HG03025 (cell line): ENCODE data around the gene TNPO2.
"Not testable (repeated sequence)": the region's sequence is repeated elsewhere in the genome, so short reads cannot be mapped to it uniquely, and the experiment has no call there.

Experiments
- ATAC-seq: cut with Tn5 transposase; IDR thresholded peaks from one replicate; pipeline ENCODE4 v1.9.1; 2021; ENCODE audit warnings: mild to moderate bottlenecking, moderate library complexity; ENCODE audit not compliant: unreplicated experiment, low FRiP score

Gene TNPO2

GRCh38 chr19:12680034-12680433 lies 43.7 kb downstream of the TNPO2 start:
- ATAC-seq: no peak

- not testable (repeated sequence) for ATAC-seq
Measured at GRCh38 chr19:12678039-12678438, 45.7 kb downstream of the TNPO2 start.

- ATAC-seq: no peak
Measured at GRCh38 chr19:12676928-12677327, 46.8 kb downstream of the TNPO2 start.

- ATAC-seq: no peak
Measured at GRCh38 chr19:12676384-12676792, 47.3 kb downstream of the TNPO2 start.

- no peak for ATAC-seq
Measured at GRCh38 chr19:12675940-12676339, 47.8 kb downstream of the TNPO2 start.

- no peak for ATAC-seq
Measured at GRCh38 chr19:12675399-12675798, 48.3 kb downstream of the TNPO2 start.

- no peak for ATAC-seq
Measured at GRCh38 chr19:12672744-12673143, 51.0 kb downstream of the TNPO2 start.

DNA sequence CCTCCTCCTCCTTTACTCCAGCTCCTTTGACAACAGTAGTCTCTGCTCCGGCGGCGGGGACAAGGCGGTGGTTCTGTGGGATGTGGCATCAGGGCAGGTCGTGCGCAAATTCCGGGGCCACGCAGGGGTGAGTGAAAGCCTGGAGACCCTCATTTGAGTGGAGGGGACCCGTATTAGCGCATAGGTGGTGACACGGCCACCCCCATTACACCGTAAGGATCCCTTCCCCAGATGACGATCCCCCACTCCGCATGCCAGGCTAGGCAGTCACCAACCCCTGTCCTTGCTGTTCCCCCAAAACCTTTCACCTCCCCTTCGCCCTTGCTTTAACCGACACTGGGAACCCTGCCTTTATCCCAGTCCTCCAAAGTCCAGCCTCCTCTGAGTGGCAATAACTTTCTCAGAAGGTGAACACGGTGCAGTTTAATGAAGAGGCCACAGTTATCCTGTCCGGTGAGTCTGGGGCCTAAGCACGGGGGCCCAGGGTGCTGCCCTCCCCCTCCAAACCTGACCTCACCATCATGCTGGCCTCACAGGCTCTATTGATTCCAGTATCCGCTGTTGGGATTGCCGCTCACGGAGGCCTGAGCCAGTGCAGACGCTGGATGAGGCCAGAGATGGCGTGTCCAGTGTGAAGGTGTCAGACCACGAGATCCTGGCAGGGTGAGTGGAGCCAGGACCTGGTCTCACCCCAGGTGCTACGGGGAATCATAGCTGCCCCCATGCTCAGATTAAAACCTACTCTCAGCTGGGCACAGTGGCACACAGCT lies 53.4 kb downstream of the TNPO2 start:
- no peak for ATAC-seq

GRCh38 chr19:12669270-12670158 lies 54.2 kb downstream of the TNPO2 start:
- no peak for ATAC-seq

DNA sequence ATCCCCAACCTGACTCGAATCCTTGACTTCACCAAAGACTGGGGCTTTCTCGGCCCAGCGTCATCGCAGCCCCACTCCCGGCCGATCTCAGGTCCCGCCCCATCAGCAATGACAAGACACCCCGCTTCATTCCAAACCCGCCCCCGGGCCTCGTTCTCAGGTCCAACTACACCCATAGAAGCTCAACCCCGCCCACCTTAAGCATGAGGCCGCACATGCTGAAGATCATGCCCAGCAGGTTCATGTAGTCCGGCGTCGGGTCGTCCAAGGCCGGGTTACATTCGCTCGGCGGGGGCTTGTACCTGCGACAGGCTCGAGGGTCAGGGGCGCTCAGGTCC lies 54.8 kb downstream of the TNPO2 start:
- no peak for ATAC-seq

GRCh38 chr19:12668346-12668745 lies 55.4 kb downstream of the TNPO2 start:
- no peak for ATAC-seq

- no peak for ATAC-seq
Measured at GRCh38 chr19:12667731-12668302, 55.9 kb downstream of the TNPO2 start.

GRCh38 chr19:12666265-12667048 lies 57.3 kb downstream of the TNPO2 start, which contains the start of the genes MAN2B1 and WDR83:
Gene MAN2B1, minus strand, starts transcription at chr19:12666742. Its CDS starts 41 bp downstream, at chr19:12666701.
Gene WDR83, plus strand, starts transcription at chr19:12666807. Its CDS starts 2,984 bp downstream, at chr19:12669791.
- peak; percentile 43 for ATAC-seq

DNA sequence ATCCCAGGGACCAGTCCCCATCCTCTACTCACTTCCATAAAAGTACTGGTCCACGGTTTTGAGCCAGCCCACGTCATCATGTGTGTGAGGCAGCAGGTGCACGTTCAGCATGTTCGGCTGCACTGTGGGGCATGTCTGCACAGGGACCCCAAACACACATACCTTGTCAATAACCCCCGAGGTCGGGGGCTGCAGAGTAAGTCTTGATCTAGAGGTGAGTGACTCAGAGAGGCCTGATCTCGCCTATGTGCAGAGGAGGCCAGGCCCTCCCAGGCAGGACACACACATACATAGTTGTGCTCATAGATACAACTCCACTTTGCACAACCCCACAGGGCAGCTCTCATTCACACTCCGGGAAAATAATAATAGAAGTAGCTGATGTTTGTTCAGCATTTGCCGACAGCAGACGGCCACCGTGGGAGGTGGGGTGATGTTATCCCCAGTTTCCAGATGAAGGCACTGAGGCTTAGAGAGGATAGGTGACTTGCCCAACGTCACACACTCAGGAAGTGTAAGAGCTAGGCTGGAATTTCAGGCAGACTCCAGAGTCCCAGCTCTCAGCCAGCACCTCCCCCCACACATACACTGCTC lies 58.0 kb downstream of the TNPO2 start:
- ATAC-seq: no peak

- no peak for ATAC-seq
Measured at GRCh38 chr19:12665281-12665573, 58.5 kb downstream of the TNPO2 start.

DNA sequence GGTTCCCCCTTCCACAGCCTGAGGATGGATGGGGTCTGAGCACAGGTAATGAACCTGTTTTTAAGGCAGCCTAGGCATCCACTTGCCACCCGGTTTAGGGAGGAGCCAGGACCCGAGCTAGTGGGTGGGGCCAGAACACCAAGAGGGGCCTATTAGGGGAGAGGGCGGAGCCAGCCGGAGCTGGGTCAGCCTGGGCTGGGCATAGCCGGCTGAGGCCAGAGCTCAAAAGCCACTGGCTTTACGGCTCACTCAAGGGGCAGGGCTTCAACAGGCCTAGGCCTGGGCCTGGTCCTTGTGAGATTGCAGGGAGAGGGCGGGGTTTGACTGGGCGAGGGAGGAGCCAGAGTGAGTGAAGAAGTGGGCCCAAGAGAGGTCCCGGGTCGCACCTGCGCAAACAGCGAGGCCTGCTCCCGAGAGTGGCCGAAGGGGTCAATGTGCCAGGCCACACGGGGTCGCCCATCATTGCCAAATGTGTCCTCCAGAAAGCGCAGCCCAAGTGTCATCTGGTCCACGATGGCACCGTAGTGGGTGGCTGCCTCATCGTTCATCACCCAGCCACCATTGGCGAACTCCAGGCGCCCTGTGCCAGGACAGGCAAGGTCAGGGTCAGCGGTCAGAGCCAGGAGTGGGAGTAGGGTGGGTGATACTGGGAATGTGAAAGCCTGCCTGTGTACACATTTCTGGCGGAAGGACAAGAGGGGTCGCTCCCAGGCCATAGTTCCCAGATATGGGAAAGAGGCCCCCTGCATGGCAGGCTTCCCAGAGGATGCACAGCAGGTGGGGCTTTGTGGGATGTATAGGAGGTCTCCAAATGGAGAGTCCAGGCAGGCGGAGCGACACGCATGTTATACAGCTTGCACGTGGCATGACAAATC lies 59.1 kb downstream of the TNPO2 start:
- no peak for ATAC-seq

DNA sequence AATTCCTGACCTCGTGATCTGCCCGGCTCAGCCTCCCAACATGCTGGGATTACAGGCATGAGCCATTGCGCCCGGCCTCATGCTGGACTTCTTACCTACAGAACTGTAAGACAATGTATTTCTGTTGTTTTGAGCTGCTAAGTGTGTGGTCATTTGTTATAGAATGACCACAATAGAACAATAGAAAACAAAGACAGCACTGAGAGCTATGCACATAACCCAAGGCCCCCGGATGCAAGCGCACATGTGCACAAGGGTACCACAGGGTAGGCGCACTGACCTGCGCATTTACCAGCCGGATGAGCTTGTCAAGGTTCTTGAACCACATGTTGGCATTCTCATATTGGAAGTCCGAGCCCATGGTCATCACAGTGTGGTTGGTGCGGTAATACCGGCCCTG lies 62.8 kb downstream of the TNPO2 start:
- ATAC-seq: no peak

- ATAC-seq: no peak
Measured at GRCh38 chr19:12657966-12658365, 65.8 kb downstream of the TNPO2 start.

GRCh38 chr19:12656899-12657571 lies 66.7 kb downstream of the TNPO2 start:
- no peak for ATAC-seq
